Measurements from ENCODE around the gene STK32B.

- TF ChIP-seq POLR2AphosphoS5 (IDR thresholded peaks at IDR 0.05; ENCODE audit: low read depth, low read length) (no peak), CTCF (IDR thresholded peaks at IDR 0.05) (no peak), REST (IDR thresholded peaks at IDR 0.05; ENCODE audit: insufficient read depth in 1 of 2, low read depth in 2 of 2, low read length in 1 of 2) (no peak), SIN3A (IDR thresholded peaks at IDR 0.05; ENCODE audit: borderline replicate concordance, insufficient read depth, low read depth, low read length) (no peak), TCF7L2 (IDR thresholded peaks at IDR 0.05; ENCODE audit: low read depth, low read length) (no peak)
Observed at GRCh38 chr4:5133201-5133600, 81.9 kb downstream of the STK32B start.

All from Panc1 (cell line).